DOHH2 (cell line): ENCODE results near the gene PPM1G.

Experiments used
- CTCF ChIP-seq: fragments of 200-600 bp; sonication (generic); IDR thresholded peaks from one replicate; pipeline ENCODE4 v1.5.1; 2014; ENCODE audit warnings: antibody characterized with exemption, mild to moderate bottlenecking, low read depth, low read length; ENCODE audit not compliant: poor library complexity, severe bottlenecking
- EZH2phosphoT487 ChIP-seq: fragments of 200-600 bp; sonication (generic); IDR thresholded peaks from 2 replicates; pipeline ENCODE4 v1.6.1; 2017; ENCODE audit warnings: borderline replicate concordance, mild to moderate bottlenecking, antibody characterized with exemption, low read length, moderate library complexity, mixed read lengths

DNA sequence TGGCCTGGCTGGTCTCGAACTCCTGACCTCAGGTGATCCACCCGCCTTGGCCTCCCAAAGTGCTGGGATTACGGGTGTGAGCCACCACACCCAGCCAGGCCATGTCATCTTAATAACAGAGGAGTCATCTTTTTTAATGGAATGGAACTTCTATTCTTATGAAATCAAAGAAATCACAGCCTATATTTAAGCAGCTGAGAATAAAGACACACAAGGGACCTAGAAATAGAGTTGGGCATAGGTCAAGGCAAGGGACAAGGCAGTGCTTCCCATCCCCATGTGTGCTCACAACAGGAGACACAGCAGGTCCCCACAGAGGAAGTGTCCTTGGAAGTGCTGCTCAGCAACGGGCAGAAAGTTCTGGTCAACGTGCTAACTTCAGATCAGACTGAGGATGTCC, 35.8 kb downstream of the PPM1G start:
- TF ChIP-seq CTCF (no peak), EZH2phosphoT487 (no peak)
